Endothelial cell of umbilical vein (primary cell): ENCODE data around the gene OR4K15.

ENCODE experiments used
- CTCF ChIP-seq, 2 donors: IDR thresholded peaks; 1 replicate in 1 of 2; 2 replicates in 1 of 2; pipeline ENCODE4 v1.5.1; 2011; ENCODE audit warnings: low read length in 2 of 2, mild to moderate bottlenecking in 2 of 2, moderate library complexity in 2 of 2, control low read depth in 1 of 2, inconsistent platforms in 1 of 2, low read depth in 1 of 2; ENCODE audit not compliant: insufficient read depth in 1 of 2; ENCODE audit errors: extremely low read depth in 1 of 2
- POLR2AphosphoS5 ChIP-seq: IDR thresholded peaks from 2 replicates; pipeline ENCODE4 v1.6.1; 2012; ENCODE audit warnings: low read depth, mild to moderate bottlenecking, control low read depth, low read length, moderate library complexity; ENCODE audit not compliant: insufficient read depth

GRCh38 chr14:19975291-19975690, at the start of gene OR4K15:
- no peak for TF ChIP-seq CTCF (IDR thresholded peaks at IDR 0.05; ENCODE audit: extremely low read depth in 1 of 2, insufficient read depth in 1 of 2, low read depth in 1 of 2, low read length in 2 of 2)
- TF ChIP-seq POLR2AphosphoS5: no peak
